MM.1S (cell line): ENCODE measurements around the gene CLIC4.

Experiments
- DNase-seq: peaks from one replicate; pipeline ENCODE4 v3.0.0-alpha.2; 2015
- H2AFZ ChIP-seq: fragments of 300-600 bp; sonication (generic); 2 replicates; pipeline ENCODE4 v1.6.0; 2016; ENCODE audit warnings: antibody characterized with exemption, low read length
- H3F3A ChIP-seq: fragments of 300-600 bp; sonication (generic); 2 replicates; pipeline ENCODE4 v1.6.1; 2016; ENCODE audit warnings: mild to moderate bottlenecking, antibody characterized with exemption, low read length, moderate library complexity, mixed read lengths; ENCODE audit not compliant: insufficient read depth
- H3K27ac ChIP-seq: fragments of 300-600 bp; sonication (generic); 2 replicates; pipeline ENCODE4 v1.5.1; 2016; ENCODE audit warnings: mild to moderate bottlenecking, low read length
- H3K27me3 ChIP-seq: fragments of 300-600 bp; sonication (generic); replicated peaks from 2 replicates; pipeline ENCODE4 v1.6.0; 2016; ENCODE audit warnings: low read length; ENCODE audit not compliant: insufficient read depth
- H3K36me3 ChIP-seq: fragments of 300-600 bp; sonication (generic); replicated peaks from 2 replicates; pipeline ENCODE4 v1.6.1; 2016; ENCODE audit warnings: mild to moderate bottlenecking, low read length, mixed read lengths; ENCODE audit not compliant: insufficient read depth
- H3K4me1 ChIP-seq: fragments of 300-600 bp; sonication (generic); 2 replicates; pipeline ENCODE4 v1.6.1; 2016; ENCODE audit warnings: low read length, mixed read lengths
- H3K4me2 ChIP-seq: fragments of 300-600 bp; sonication (generic); 2 replicates; pipeline ENCODE4 v1.6.0; 2016; ENCODE audit warnings: low read depth, low read length
- H3K4me3 ChIP-seq: fragments of 300-600 bp; sonication (generic); 2 replicates; pipeline ENCODE4 v1.5.1; 2016; ENCODE audit warnings: low read length, mixed read lengths
- H3K79me2 ChIP-seq: fragments of 300-600 bp; sonication (generic); 2 replicates; pipeline ENCODE4 v1.6.1; 2016; ENCODE audit warnings: mixed run types, low read length, mixed read lengths
- H3K9ac ChIP-seq: fragments of 300-600 bp; sonication (generic); 2 replicates; pipeline ENCODE4 v1.6.1; 2016; ENCODE audit warnings: low read length, mixed read lengths
- H3K9me2 ChIP-seq: fragments of 300-600 bp; sonication (generic); replicated peaks from 2 replicates; pipeline ENCODE4 v1.6.1; 2016; ENCODE audit warnings: mild to moderate bottlenecking, low read length, mixed read lengths; ENCODE audit not compliant: insufficient read depth
- H3K9me3 ChIP-seq: fragments of 300-600 bp; sonication (generic); replicated peaks from 2 replicates; pipeline ENCODE4 v1.6.1; 2016; ENCODE audit warnings: mild to moderate bottlenecking, low read length, mixed read lengths; ENCODE audit not compliant: insufficient read depth
- H4K20me1 ChIP-seq: fragments of 300-600 bp; sonication (generic); 2 replicates; pipeline ENCODE4 v1.6.1; 2016; ENCODE audit warnings: mild to moderate bottlenecking, low read length, moderate library complexity, mixed read lengths; ENCODE audit not compliant: insufficient read depth
- EZH2 ChIP-seq: fragments of 300-600 bp; sonication (generic); optimal IDR thresholded peaks from 2 replicates; pipeline ENCODE3; 2017; ENCODE audit warnings: low read depth, mild to moderate bottlenecking, antibody characterized with exemption, low read length, mixed read lengths
- EZH2phosphoT487 ChIP-seq: fragments of 300-600 bp; sonication (generic); IDR thresholded peaks from 2 replicates; pipeline ENCODE4 v1.6.1; 2018; ENCODE audit warnings: antibody characterized with exemption, low read length
- TF ChIP-seq, protein P1 (sequence below): fragments of 300-600 bp; sonication (generic); IDR thresholded peaks from 2 replicates; pipeline ENCODE4 v1.5.1; 2016; ENCODE audit warnings: antibody characterized with exemption, low read length, mixed read lengths

CLIC4 gene

DNA sequence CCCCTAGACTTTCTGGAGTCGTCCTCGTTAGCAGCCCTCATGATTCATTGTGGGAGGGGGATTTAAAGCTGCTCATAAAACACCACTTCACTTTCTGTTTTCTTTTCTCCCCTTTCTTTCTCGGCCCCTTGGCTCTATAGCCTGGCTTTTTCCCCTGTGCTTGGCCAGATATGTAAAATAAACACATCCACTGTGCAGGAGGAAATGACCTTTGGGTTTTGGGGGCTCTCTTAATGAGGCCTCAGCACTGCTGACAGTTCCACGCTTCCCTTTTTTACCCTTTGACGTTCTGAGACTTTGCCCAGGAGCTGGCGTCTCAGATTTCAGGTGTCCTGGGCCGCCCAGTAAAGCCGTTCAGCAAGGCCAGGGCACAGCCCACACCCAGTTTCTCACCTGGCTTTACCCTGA lies 119.1 kb downstream of the CLIC4 start:
- no peaks in the 10 kb centered on the region for H3K27me3 ChIP-seq
- H3K9me3 ChIP-seq = no peaks in the 10 kb centered on the region
- TF ChIP-seq EZH2phosphoT487 (no peak), EZH2 (no peak)
- TF ChIP-seq, protein P1, sequence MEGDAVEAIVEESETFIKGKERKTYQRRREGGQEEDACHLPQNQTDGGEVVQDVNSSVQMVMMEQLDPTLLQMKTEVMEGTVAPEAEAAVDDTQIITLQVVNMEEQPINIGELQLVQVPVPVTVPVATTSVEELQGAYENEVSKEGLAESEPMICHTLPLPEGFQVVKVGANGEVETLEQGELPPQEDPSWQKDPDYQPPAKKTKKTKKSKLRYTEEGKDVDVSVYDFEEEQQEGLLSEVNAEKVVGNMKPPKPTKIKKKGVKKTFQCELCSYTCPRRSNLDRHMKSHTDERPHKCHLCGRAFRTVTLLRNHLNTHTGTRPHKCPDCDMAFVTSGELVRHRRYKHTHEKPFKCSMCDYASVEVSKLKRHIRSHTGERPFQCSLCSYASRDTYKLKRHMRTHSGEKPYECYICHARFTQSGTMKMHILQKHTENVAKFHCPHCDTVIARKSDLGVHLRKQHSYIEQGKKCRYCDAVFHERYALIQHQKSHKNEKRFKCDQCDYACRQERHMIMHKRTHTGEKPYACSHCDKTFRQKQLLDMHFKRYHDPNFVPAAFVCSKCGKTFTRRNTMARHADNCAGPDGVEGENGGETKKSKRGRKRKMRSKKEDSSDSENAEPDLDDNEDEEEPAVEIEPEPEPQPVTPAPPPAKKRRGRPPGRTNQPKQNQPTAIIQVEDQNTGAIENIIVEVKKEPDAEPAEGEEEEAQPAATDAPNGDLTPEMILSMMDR = no peak
- H3K79me2 ChIP-seq = no peaks in the 10 kb centered on the region
- no peaks in the 10 kb centered on the region for H3K36me3 ChIP-seq
- H3K27ac ChIP-seq = no peak overlapping the region
- no peaks in the 10 kb centered on the region for H4K20me1 ChIP-seq
- H3K9me2 ChIP-seq = no peaks in the 10 kb centered on the region
- H3F3A ChIP-seq = no peaks in the 10 kb centered on the region
- H3K4me3 ChIP-seq = no peak overlapping the region
- H3K4me2 ChIP-seq = no peak overlapping the region
- H3K4me1 ChIP-seq = no peaks in the 10 kb centered on the region
- H3K9ac ChIP-seq = no peak overlapping the region
- no peak overlapping the region for H2AFZ ChIP-seq
- DNase-seq = no peak

DNA sequence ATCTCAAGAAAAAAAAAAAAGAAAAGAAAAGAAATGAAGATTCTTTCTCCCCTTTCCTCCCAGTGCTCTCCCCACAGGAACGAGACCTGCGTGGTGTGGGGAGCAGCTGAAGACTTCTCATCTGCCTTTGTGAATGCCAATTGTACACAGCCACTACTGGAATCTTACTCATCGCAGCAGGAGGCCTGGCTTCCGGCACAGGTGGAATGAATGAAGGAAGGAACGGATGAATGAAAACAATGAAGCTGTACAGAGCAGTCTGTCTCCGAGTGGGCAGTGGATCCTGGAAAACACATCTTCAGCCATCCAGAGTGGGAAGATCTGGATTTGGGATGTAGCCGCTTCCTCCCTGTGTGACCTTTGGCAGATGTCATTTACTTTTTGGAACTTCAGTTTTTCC lies 119.9 kb downstream of the CLIC4 start:
- DNase-seq = no peak
- no peak overlapping the region for H3K4me3 ChIP-seq
- H3K4me2 ChIP-seq = no peak overlapping the region
- H3F3A ChIP-seq = no peaks in the 10 kb centered on the region
- no peak overlapping the region for H3K27ac ChIP-seq
- no peaks in the 10 kb centered on the region for H3K9me2 ChIP-seq
- no peaks in the 10 kb centered on the region for H3K4me1 ChIP-seq
- no peak overlapping the region for H3K9ac ChIP-seq
- H3K36me3 ChIP-seq = no peaks in the 10 kb centered on the region
- H3K27me3 ChIP-seq = no peaks in the 10 kb centered on the region
- no peaks in the 10 kb centered on the region for H3K79me2 ChIP-seq
- no peaks in the 10 kb centered on the region for H4K20me1 ChIP-seq
- H3K9me3 ChIP-seq = no peaks in the 10 kb centered on the region
- TF ChIP-seq EZH2 (no peak), EZH2phosphoT487 (no peak)
- TF ChIP-seq, protein P1 = no peak
- H2AFZ ChIP-seq = no peak overlapping the region

DNA sequence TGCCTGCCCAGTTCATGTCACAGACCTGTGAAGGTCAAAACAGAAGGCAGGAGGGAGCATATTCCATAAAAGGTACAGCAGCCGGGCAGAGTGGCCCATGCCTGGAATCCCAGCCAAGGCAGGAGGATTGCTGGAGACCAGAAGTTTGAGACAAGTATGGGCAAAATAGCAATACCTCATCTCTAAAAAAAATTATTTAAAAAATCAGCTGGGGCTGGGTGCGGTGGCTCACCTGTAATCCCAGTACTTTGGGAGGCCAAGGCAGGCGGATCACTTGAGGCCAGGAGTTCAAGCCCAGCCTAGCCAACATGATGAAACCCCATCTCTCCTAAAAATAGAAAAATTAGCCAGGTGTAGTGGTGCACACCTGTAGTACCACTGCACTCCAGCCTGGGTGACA lies 120.3 kb downstream of the CLIC4 start:
- H3K79me2 ChIP-seq = no peaks in the 10 kb centered on the region
- H3K4me1 ChIP-seq = no peaks in the 10 kb centered on the region
- H3F3A ChIP-seq = no peaks in the 10 kb centered on the region
- H3K36me3 ChIP-seq = no peaks in the 10 kb centered on the region
- no peak for DNase-seq
- H3K9ac ChIP-seq = no peak overlapping the region
- H3K27ac ChIP-seq = no peak overlapping the region
- H2AFZ ChIP-seq = no peak overlapping the region
- no peaks in the 10 kb centered on the region for H3K9me2 ChIP-seq
- no peak for TF ChIP-seq EZH2
- TF ChIP-seq, protein P1 = no peak
- no peaks in the 10 kb centered on the region for H3K27me3 ChIP-seq
- no peaks in the 10 kb centered on the region for H4K20me1 ChIP-seq
- no peaks in the 10 kb centered on the region for H3K9me3 ChIP-seq
- no peak overlapping the region for H3K4me2 ChIP-seq
- no peak overlapping the region for H3K4me3 ChIP-seq
